H1 (cell line): Measurements from ENCODE around the gene DEPDC1.

Experiments
- CHD1 ChIP-seq: IDR thresholded peaks from 2 replicates; pipeline ENCODE4 v1.6.1; 2012; ENCODE audit warnings: low read depth, low read length, improper control_type of control experiment
- SUZ12 ChIP-seq: fragments of 200-600 bp; sonication (generic); IDR thresholded peaks from 2 replicates; pipeline ENCODE4 v1.6.1; 2012; ENCODE audit warnings: mild to moderate bottlenecking, inconsistent platforms, low read length, moderate library complexity, mixed read lengths

DNA sequence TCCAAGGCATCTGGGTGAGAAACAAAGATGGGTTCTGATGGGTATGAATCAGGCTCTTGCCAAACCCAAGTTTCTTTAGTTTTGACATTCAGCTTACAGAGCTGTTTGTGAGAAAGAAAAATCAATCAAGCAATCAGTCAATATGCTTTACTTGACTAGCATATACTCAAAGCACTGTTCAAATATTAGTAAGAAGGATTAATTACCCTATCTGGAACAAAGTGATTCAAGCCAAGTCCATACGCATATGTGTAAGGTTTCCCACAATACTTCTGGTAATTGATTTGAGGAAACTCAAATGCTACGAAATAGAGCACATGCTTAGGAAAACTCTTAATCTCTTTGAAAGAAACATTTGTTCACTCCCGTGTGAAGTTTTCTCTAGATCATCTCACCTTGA, 65.8 kb downstream of the DEPDC1 start:
- TF ChIP-seq CHD1: no peak
- no peak for TF ChIP-seq SUZ12
